NT2/D1 (cell line): Measurements from ENCODE around the gene LAMTOR5.
"Not testable (repeated sequence)": the region's sequence is repeated elsewhere in the genome, so short reads cannot be mapped to it uniquely, and the experiment has no call there.

Experiments used
- DNase-seq: peaks from one replicate; pipeline ENCODE4 v3.0.0-alpha.2; 2011; ENCODE audit warnings: low read depth, low spot score
- H3K27me3 ChIP-seq: 2 replicates; pipeline ENCODE4 v1.6.0; 2011; ENCODE audit warnings: mild to moderate bottlenecking; ENCODE audit not compliant: insufficient read length, insufficient read depth
- H3K36me3 ChIP-seq: 2 replicates; pipeline ENCODE4 v1.6.1; 2011; ENCODE audit warnings: mild to moderate bottlenecking, low read length, mixed read lengths; ENCODE audit not compliant: insufficient read depth, insufficient read length
- H3K4me1 ChIP-seq: 2 replicates; pipeline ENCODE4 v1.5.1; 2011; ENCODE audit not compliant: insufficient read depth, insufficient read length
- H3K4me3 ChIP-seq: 2 replicates; pipeline ENCODE4 v1.5.1; 2011; ENCODE audit warnings: low read depth; ENCODE audit not compliant: insufficient read length
- H3K9ac ChIP-seq: 2 replicates; pipeline ENCODE4 v1.6.0; 2011; ENCODE audit warnings: low read depth; ENCODE audit not compliant: insufficient read length
- H3K9me3 ChIP-seq: 2 replicates; pipeline ENCODE4 v1.5.1; 2011; ENCODE audit warnings: mild to moderate bottlenecking, low read length; ENCODE audit not compliant: insufficient read depth
- SUZ12 ChIP-seq: IDR thresholded peaks from 2 replicates; pipeline ENCODE4 v1.6.1; 2011; ENCODE audit not compliant: insufficient read length, insufficient read depth; ENCODE audit errors: extremely low read depth
- YY1 ChIP-seq: IDR thresholded peaks from 2 replicates; pipeline ENCODE4 v1.6.1; 2011; ENCODE audit not compliant: insufficient read length, insufficient read depth
- ZNF274 ChIP-seq: IDR thresholded peaks from 2 replicates; pipeline ENCODE4 v1.6.1; 2011; ENCODE audit warnings: mild to moderate bottlenecking, low read depth, low read length

Gene LAMTOR5

GRCh38 chr1:110449661-110450651, 42.5 kb upstream of the LAMTOR5 start:
- Histone ChIP-seq H3K9me3 (no peaks in the 10 kb centered on the region), H3K4me3 (no peak overlapping the region), H3K9ac (no peak overlapping the region), H3K27me3 (no peaks in the 10 kb centered on the region), H3K36me3 (no peaks in the 10 kb centered on the region), H3K4me1 (no peaks in the 10 kb centered on the region)
- TF ChIP-seq SUZ12 (no peak), YY1 (no peak), ZNF274 (no peak)
- no peak for DNase-seq

- TF ChIP-seq YY1, result no peak
- TF ChIP-seq SUZ12, result no peak
- TF ChIP-seq ZNF274, result no peak
- no peak overlapping the region for H3K4me3 ChIP-seq
- no peak for DNase-seq
Observed at GRCh38 chr1:110444561-110444960, 37.1 kb upstream of the LAMTOR5 start.

GRCh38 chr1:110443451-110443850, 36.0 kb upstream of the LAMTOR5 start:
- Histone ChIP-seq H3K4me1 (no peaks in the 10 kb centered on the region), H3K9me3 (no peaks in the 10 kb centered on the region), H3K27me3 (no peaks in the 10 kb centered on the region), H3K36me3 (no peaks in the 10 kb centered on the region), H3K4me3 (no peak overlapping the region), H3K9ac (no peak overlapping the region)
- no peak for DNase-seq
- TF ChIP-seq YY1 (no peak), ZNF274 (no peak), SUZ12 (no peak)

More at GRCh38 chr1:110444561-110444960, 37.1 kb upstream of the LAMTOR5 start:
- Histone ChIP-seq H3K27me3 (no peaks in the 10 kb centered on the region), H3K9me3 (no peaks in the 10 kb centered on the region), H3K4me1 (no peaks in the 10 kb centered on the region), H3K9ac (no peak overlapping the region), H3K36me3 (no peaks in the 10 kb centered on the region)

GRCh38 chr1:110441888-110442287, 34.4 kb upstream of the LAMTOR5 start:
- no peak for DNase-seq
- no peak overlapping the region for H3K4me3 ChIP-seq
- no peak overlapping the region for H3K9ac ChIP-seq
- H3K36me3 ChIP-seq, result no peaks in the 10 kb centered on the region
- no peaks in the 10 kb centered on the region for H3K27me3 ChIP-seq
- TF ChIP-seq YY1, result no peak
- TF ChIP-seq SUZ12, result no peak
- no peak for TF ChIP-seq ZNF274
- H3K9me3 ChIP-seq, result no peaks in the 10 kb centered on the region
- H3K4me1 ChIP-seq, result peaks cover 4% of the 10 kb centered on the region

- no peak for DNase-seq
- Histone ChIP-seq H3K4me1 (peaks cover 9% of the 10 kb centered on the region), H3K4me3 (no peak overlapping the region), H3K9me3 (no peaks in the 10 kb centered on the region), H3K27me3 (no peaks in the 10 kb centered on the region), H3K9ac (no peak overlapping the region), H3K36me3 (no peaks in the 10 kb centered on the region)
- TF ChIP-seq ZNF274 (no peak), SUZ12 (no peak), YY1 (no peak)
Observed at GRCh38 chr1:110440877-110441276, 33.4 kb upstream of the LAMTOR5 start.

- H3K36me3 ChIP-seq, H3K4me3 ChIP-seq, DNase-seq, H3K27me3 ChIP-seq, H3K9me3 ChIP-seq, H3K4me1 ChIP-seq, H3K9ac ChIP-seq: not testable (repeated sequence)
Observed at GRCh38 chr1:110439873-110440272, 32.4 kb upstream of the LAMTOR5 start.

GRCh38 chr1:110438893-110439292, 31.4 kb upstream of the LAMTOR5 start:
- Histone ChIP-seq H3K27me3 (no peaks in the 10 kb centered on the region), H3K4me3 (no peak overlapping the region), H3K36me3 (no peaks in the 10 kb centered on the region), H3K9me3 (no peaks in the 10 kb centered on the region), H3K9ac (no peak overlapping the region), H3K4me1 (peaks cover 9% of the 10 kb centered on the region)
- no peak for TF ChIP-seq YY1
- no peak for TF ChIP-seq SUZ12
- TF ChIP-seq ZNF274, result no peak
- no peak for DNase-seq

GRCh38 chr1:110437645-110438299, 30.3 kb upstream of the LAMTOR5 start:
- not testable (repeated sequence) for H3K36me3 ChIP-seq, H3K4me3 ChIP-seq, H3K9ac ChIP-seq, H3K27me3 ChIP-seq, H3K9me3 ChIP-seq, DNase-seq
- H3K4me1 ChIP-seq, result peaks cover 16% of the 10 kb centered on the region
